Posterior vena cava (tissue), 2 donors: Measurements from ENCODE around the gene PNMA6E. TPM values are rescaled to one million over a fixed set of nuclear protein-coding genes. Genes with fewer than 3 reads are reported as not detected.
A peak's percentile ranks its signal among the peaks of the same experiment; 100 is the strongest.

Experiments
- DNase-seq: peaks from one replicate; pipeline ENCODE4 v3.0.0-alpha.2; 2020; ENCODE audit warnings: low spot score
- intact Hi-C, 2 donors: fragments of 100-400 bp; cut with DNase I; formaldehyde crosslinking; loops; one replicate each; pipeline versions ENCODE4 v1.14.1 to v1.14.2; 2022 to 2023
- long read RNA-seq, 2 donors: library from polyadenylated mRNA; unstranded; transcript quantifications; one replicate each; pipeline ENCODE4 v2.0.0, GENCODE V29; 2020 to 2021
- total RNA-seq, 2 donors: library from RNA; stranded (reverse); fragmentation: NEBNext Ultra II Directional; extraction: Animal tissue kit (Norgen Biotek cat#: 25700); gene quantifications; one replicate each; pipeline ENCODE4 v1.2.1, GENCODE V29; 2021
- donor health status: DM: yes; HTN: yes; CAD: no.
- donor health status: DM: yes; HTN: yes; CAD: no.

Gene PNMA6E
- not detected for total RNA-seq
- long read RNA-seq, donor 1: 0 reads
- long read RNA-seq, donor 2: 0 reads

- DNase-seq: peak; percentile 56
- intact Hi-C loops: no loop called here
Observed at GRCh38 chrX:153401133-153401764, at the start of gene PNMA6E. PNMA6E (minus strand) TSS chrX:153401350; CDS start chrX:153398849, 2,501 bp downstream.

DNA sequence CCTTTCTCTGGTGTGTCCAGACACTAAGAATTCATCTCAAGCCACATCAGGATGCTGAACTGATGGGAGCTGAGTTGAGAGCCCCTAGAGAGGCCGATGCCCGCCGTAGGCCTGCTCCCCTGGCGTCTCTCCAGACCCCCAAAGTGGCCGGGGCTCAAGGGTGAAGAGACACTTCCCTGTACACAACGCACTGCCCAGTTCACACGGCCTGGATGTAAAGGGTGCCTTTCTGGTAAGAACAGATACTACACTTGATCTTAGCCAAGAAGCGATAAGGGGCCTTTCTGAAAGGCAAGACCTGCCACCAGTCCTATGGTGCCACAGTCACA, 49.8 kb upstream of the PNMA6E start:
- peak; percentile 62 for DNase-seq
- intact Hi-C loops: no loop called here

GRCh38 chrX:153450114-153450948, 49.2 kb upstream of the PNMA6E start:
- intact Hi-C loops: no loop called here
- peak; percentile 72 for DNase-seq

- intact Hi-C loops: loop anchor here in 1 of 2 donors (10.0 kb wide), 1 partner anchor 415 kb away; no protein-coding TSS in a partner anchor
Observed at GRCh38 chrX:153449368-153450113, 48.4 kb upstream of the PNMA6E start.

GRCh38 chrX:153448556-153449367, 47.6 kb upstream of the PNMA6E start:
- intact Hi-C loops: loop anchor here in 1 of 2 donors (10.0 kb wide), 1 partner anchor 414 kb away; no protein-coding TSS in a partner anchor
- DNase-seq: peak; percentile 54

More at GRCh38 chrX:153449368-153450113, 48.4 kb upstream of the PNMA6E start:
- peak; percentile 69 for DNase-seq

- intact Hi-C loops: loop anchor here in 1 of 2 donors (10.0 kb wide), 1 partner anchor 413 kb away; no protein-coding TSS in a partner anchor
- no peak for DNase-seq
Observed at GRCh38 chrX:153447581-153447960, 46.4 kb upstream of the PNMA6E start.

DNA sequence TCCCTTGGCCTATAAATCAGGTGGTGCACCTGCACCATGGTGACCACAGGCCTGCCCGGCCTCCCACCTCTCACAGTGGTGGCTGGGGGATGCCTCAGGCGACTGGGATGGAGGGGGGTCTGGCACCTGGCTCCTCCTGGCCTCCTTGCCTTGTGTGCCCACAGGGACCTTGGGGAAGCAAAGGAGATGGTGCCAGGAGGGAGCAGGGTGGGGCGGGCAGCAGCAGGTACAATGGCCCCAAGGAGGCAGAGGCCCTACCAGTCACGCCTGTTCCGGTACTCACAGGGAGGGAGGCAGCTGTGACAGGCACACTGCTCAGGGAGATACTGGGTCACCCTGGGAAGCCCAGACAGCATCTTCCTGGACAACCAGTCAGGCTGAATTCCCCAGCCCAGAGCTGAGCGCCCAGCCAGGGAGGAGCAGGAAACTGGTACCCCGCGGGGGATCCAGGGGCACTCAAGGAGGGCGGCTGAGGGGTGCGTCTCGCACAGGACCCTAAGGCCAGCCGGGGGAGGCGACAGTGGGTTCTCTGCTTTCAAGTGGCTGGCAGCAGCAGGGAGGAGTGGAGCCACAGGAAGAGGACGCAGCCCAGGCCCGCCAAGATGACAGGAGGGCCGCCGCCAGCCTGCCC, 45.9 kb upstream of the PNMA6E start:
- DNase-seq: peak; percentile 69
- intact Hi-C loops: loop anchor here in 1 of 2 donors (10.0 kb wide), 1 partner anchor 412 kb away; no protein-coding TSS in a partner anchor

- peak; percentile 68 for DNase-seq
- intact Hi-C loops: loop anchor here in 1 of 2 donors (10.0 kb wide), 1 partner anchor 412 kb away; no protein-coding TSS in a partner anchor
Observed at GRCh38 chrX:153446636-153446936, 45.4 kb upstream of the PNMA6E start.

DNA sequence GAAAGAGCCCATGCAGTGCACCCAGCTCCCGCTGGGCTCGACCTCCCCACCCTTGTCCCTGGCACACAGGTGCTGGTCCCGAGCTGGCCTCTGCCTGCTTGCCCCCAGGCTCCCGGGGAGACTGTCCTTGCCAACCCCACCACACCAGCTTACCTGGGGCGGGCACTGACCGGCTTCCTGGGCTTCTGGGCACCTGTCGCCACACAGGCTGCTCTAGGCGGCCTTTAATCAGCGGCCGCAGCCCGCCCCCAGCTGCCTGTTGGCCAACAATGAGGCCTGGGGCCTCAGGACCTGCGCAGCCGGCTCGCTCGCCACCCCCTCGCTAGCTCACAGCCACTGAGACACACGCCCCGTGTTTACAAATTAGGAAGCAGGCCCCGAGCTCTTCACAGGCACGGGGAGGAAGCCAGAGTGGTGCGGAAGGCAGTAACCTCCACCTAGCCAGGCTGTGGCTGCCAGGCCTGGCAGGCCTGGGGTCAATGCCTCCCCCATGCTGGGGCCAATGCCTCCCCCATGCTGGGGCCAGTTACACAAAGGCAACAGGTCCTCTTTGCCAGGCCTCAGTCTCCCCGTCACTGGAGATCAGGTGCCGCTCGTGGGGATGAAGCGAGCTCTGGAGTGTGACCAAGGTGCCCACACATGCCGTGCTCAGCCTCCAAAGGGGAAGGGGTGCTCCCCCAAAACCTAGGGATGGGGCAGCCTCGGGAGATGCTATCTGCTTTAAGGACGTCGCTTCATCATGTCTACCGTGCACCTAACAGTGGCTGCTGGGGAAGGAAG, 44.9 kb upstream of the PNMA6E start, which contains the start of gene TREX2:
Gene TREX2, minus strand, starts transcription at position 201 of the 780 bp plus-strand sequence. CDS start 626 bp downstream, outside the sequence.
- DNase-seq: peak; percentile 64
- intact Hi-C loops: loop anchor here in 1 of 2 donors (10.0 kb wide), 1 partner anchor 411 kb away; no protein-coding TSS in a partner anchor

DNA sequence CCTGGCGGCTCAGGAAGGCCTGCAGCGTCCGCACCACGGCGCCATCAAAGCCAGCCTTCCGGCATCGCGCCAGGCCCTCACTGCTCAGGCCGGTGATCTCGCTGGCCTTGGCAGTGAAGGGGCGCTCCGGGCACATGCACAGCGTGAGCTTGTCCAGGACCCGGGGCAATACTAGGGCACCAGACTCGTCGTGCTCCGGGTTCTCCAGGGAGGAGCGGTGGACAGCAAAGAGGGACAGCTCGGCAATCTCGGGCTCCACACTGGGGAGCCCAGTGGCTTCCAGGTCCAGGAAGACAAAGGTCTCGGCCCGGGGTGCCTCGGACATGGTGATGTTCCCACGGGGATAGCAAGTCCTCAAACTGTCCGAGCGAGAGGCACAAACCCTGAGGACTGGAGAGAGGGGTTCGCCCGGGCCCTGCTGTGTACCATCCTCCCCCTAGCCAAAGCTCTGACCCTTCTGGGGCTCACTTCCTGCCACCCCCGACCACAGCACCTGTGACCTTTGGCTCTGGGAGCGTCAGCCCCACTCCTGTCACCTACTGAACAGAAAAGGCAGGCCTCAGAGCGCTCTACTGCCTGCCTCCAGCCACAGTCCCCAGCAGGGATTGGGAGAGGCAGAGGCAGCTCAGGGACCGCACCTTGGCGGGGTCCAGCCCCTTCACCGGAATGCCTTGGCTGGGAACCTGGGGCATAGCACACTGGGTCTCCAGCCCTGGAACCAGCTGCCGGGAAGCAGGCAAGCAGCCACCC, 44.1 kb upstream of the PNMA6E start:
- intact Hi-C loops: loop anchor here in 1 of 2 donors (10.0 kb wide), 1 partner anchor 410 kb away; no protein-coding TSS in a partner anchor
- peak; percentile 68 for DNase-seq

DNA sequence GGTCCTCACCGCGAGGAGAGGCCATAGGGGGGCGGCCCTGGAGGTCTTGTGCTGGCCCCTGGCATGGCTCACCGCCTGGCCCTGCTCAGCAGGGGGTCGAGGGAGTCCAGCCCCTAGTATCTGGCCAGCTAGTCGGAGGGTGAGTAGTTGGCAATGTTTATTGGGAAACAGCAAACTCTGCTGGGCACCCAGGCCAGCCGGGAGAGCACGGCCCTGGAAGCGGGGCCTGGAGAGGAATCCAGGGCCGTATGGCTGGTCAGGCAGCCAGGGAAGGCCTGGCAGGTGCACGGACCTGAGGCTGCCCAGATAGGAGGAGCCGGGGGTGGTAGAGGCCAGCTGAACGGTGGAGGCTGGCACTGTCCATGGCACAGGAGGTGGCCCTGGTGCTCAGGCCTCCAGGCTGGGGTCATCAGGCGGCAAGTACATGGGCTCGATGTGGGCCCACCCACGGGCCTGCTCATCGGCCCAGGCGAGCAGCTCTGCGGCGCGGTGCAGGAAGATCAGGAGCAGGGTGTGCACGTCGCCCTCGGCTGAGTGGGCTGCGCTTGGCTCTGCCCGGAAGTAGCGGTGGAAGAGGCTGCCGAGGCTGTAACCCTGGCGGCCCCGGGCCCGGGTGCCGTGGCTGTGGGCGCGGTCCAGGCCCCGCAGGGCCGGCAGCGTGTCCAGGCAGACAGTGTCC, 43.3 kb upstream of the PNMA6E start:
- peak; percentile 68 for DNase-seq
- intact Hi-C loops: loop anchor here in 1 of 2 donors (10.0 kb wide), 1 partner anchor 410 kb away; no protein-coding TSS in a partner anchor

- DNase-seq: peak; percentile 79
- intact Hi-C loops: loop anchor here in 1 of 2 donors (10.0 kb wide), 1 partner anchor 409 kb away; no protein-coding TSS in a partner anchor
Observed at GRCh38 chrX:153443476-153444332, 42.6 kb upstream of the PNMA6E start.

- intact Hi-C loops: loop anchor here in 1 of 2 donors (10.0 kb wide), 1 partner anchor 408 kb away; no protein-coding TSS in a partner anchor
- peak; percentile 47 for DNase-seq
Observed at GRCh38 chrX:153442463-153442862, 41.3 kb upstream of the PNMA6E start.

GRCh38 chrX:153441981-153442380, 40.8 kb upstream of the PNMA6E start:
- peak; percentile 62 for DNase-seq
- intact Hi-C loops: loop anchor here in 1 of 2 donors (10.0 kb wide), 1 partner anchor 407 kb away; no protein-coding TSS in a partner anchor

DNA sequence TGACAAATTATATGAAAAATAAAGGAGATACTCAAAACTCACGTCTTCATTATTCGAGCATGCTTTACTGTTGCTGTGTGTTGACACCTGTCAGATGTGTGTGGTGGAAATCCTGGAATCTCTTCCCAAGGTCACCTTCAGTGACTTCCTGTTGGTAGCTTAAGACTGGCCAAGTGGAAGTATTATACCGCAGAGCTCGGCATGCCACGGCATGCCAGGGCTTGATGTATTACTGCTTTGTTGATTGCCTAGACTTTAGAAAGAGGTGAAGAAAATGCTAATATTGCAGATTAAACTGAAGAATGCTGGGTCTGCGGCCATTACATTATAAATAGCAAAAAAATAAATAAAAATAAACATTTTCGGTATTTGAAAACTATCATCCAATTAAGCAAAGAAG, 40.1 kb upstream of the PNMA6E start:
- DNase-seq: no peak
- intact Hi-C loops: loop anchor here in 1 of 2 donors (10.0 kb wide), 1 partner anchor 406 kb away; no protein-coding TSS in a partner anchor
